Transverse colon (tissue), 4 donors: ENCODE results near the gene NOTO.

ENCODE experiments used
- POLR2AphosphoS5 ChIP-seq, 3 donors: sonication (generic); formaldehyde crosslinking; IDR thresholded peaks; one replicate each; pipeline ENCODE4 v1.6.1; 2016; ENCODE audit warnings: antibody characterized with exemption in 3 of 3
- TF ChIP-seq, protein P1 (sequence below), 5 experiments: fragments of 200-600 bp in 3 of 5; fragments of 450-650 bp in 2 of 5; sonication (generic) in 3 of 5; IDR thresholded peaks; 1 replicate in 2 of 5; 2 replicates in 3 of 5; pipeline ENCODE4 v1.5.1; 2016 to 2017; ENCODE audit warnings: antibody characterized with exemption in 5 of 5, inconsistent platforms in 3 of 5, mild to moderate bottlenecking in 2 of 5, moderate library complexity in 1 of 5

DNA sequence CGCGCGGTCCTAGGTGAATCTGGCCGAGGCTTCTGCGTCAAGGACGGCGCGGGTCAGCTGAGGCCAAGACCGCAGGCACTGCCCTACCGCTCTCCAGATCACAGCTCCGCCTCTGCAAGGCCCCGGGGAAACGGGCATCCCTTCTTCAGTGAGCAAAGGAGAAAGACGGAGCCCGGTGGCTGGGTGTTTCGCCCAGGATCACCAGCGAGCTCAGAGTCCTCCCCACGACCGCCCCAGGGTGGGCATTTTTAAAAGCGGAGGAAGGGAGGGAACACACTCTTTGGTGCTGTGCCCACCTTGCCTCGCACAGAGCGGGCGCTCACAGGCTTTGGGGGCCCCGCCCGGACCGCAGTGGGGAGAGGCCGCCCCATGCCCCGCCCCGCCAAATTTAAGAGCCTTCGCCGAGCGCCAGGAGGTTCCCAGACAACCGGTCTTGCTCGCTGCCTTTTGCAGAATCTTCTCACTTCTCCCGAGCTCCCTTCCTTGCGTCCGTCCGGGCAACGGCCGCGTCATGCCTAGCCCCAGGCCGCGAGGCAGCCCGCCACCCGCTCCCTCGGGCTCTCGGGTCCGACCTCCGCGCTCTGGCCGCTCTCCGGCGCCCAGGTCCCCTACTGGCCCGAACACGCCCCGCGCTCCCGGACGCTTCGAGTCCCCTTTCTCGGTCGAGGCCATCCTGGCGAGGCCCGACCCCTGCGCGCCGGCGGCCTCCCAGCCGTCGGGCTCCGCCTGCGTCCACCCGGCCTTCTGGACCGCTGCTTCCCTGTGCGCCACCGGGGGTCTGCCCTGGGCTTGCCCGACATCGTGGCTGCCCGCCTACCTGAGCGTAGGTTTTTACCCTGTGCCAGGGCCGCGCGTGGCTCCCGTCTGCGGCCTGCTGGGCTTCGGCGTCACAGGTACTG, at the start of gene NOTO:
- TF ChIP-seq, protein P1, sequence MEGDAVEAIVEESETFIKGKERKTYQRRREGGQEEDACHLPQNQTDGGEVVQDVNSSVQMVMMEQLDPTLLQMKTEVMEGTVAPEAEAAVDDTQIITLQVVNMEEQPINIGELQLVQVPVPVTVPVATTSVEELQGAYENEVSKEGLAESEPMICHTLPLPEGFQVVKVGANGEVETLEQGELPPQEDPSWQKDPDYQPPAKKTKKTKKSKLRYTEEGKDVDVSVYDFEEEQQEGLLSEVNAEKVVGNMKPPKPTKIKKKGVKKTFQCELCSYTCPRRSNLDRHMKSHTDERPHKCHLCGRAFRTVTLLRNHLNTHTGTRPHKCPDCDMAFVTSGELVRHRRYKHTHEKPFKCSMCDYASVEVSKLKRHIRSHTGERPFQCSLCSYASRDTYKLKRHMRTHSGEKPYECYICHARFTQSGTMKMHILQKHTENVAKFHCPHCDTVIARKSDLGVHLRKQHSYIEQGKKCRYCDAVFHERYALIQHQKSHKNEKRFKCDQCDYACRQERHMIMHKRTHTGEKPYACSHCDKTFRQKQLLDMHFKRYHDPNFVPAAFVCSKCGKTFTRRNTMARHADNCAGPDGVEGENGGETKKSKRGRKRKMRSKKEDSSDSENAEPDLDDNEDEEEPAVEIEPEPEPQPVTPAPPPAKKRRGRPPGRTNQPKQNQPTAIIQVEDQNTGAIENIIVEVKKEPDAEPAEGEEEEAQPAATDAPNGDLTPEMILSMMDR (IDR thresholded peaks at IDR 0.05): no peak
- no peak for TF ChIP-seq POLR2AphosphoS5 (IDR thresholded peaks at IDR 0.05)
